ENCODE results near the gene TMEM132E. TPM values are rescaled to one million over a fixed set of nuclear protein-coding genes. Genes with fewer than 3 reads are reported as not detected.

Gene TMEM132E
- total RNA-seq, 1 donor, result not detected

DNA sequence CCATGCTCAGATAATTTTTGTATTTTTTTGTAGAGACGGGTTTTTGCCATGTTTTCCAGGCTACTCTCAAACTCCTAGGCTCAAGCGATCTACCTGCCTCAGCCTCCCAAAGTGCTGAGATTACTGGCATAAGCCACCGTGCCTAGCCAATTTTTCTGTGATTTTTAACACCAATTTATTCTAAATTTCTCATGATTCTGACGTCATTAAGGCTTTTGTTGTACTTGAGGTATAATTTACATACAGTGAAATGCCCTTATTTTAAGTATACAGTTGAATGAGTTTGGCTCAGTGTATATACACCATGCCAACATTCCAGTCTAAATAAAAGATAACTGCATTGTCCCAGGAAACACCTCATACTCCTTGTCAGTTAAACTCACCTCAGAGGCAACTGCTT, 77.4 kb downstream of the TMEM132E start:
- no peaks in the 10 kb centered on the region for H3K36me3 ChIP-seq (ENCODE audit: insufficient read depth, low read length)
- TF ChIP-seq, protein P1, sequence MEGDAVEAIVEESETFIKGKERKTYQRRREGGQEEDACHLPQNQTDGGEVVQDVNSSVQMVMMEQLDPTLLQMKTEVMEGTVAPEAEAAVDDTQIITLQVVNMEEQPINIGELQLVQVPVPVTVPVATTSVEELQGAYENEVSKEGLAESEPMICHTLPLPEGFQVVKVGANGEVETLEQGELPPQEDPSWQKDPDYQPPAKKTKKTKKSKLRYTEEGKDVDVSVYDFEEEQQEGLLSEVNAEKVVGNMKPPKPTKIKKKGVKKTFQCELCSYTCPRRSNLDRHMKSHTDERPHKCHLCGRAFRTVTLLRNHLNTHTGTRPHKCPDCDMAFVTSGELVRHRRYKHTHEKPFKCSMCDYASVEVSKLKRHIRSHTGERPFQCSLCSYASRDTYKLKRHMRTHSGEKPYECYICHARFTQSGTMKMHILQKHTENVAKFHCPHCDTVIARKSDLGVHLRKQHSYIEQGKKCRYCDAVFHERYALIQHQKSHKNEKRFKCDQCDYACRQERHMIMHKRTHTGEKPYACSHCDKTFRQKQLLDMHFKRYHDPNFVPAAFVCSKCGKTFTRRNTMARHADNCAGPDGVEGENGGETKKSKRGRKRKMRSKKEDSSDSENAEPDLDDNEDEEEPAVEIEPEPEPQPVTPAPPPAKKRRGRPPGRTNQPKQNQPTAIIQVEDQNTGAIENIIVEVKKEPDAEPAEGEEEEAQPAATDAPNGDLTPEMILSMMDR (IDR thresholded peaks at IDR 0.05; ENCODE audit: extremely low read depth, low read depth, low read length), result no peak
- no peak overlapping the region for H3K4me3 ChIP-seq (ENCODE audit: insufficient read depth, low read length)
- no peaks in the 10 kb centered on the region for H3K79me2 ChIP-seq (ENCODE audit: insufficient read depth, low read length)
- no peak for DNase-seq (ENCODE audit: insufficient read length, low spot score, missing footprints)
- no peaks in the 10 kb centered on the region for H4K20me1 ChIP-seq (ENCODE audit: insufficient read depth, low read length)
- H2AFZ ChIP-seq (ENCODE audit: low read length), result no peak overlapping the region
- no peak overlapping the region for H3K27ac ChIP-seq (ENCODE audit: low read depth, low read length)
- no peaks in the 10 kb centered on the region for H3K9me3 ChIP-seq (ENCODE audit: low read depth, low read length)
- H3K27me3 ChIP-seq (ENCODE audit: insufficient read depth, low read length), result no peaks in the 10 kb centered on the region
- no peaks in the 10 kb centered on the region for H3K4me1 ChIP-seq (ENCODE audit: insufficient read depth, low read length)
- H3K4me2 ChIP-seq (ENCODE audit: insufficient read depth, low read length), result no peak overlapping the region

DNA sequence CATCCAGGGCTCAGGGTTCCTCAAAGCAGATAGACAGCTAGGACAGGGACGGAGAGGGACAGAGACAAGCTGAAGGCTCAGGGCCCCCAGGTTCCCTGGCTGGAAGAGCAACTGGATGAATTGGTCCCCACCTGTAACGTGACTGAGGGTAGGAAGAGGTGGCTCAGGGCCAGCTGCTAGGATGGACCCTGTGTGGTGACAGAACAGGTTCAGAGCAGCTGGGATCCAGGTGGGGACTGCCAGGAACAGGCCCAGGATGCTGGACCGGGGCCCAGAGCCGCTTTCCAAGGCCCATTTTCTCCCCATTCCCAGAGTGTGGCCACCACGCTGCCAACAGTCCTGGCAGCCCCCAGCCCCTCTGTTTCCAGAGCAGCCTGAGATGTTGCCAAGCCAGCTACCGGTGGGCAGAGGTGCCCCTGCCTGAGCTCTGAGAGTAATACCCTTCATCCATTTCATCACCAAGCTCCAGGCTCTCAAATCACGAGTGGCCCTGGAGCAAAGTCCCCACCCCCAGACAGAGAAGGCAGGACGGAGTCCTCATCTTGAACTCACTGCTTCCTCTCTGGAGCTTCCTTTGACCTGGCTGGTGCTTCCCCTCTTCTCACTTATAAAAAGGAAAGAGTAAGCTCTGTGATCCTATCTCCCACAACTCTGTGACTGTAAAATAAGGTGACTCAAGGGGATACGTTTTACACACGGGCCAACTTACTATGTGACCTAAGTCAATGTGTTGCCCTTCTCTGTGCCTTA, 79.6 kb downstream of the TMEM132E start:
- DNase-seq (ENCODE audit: insufficient read length, low spot score, missing footprints), result no peak
- H3K4me3 ChIP-seq (ENCODE audit: insufficient read depth, low read length), result no peak overlapping the region
- no peaks in the 10 kb centered on the region for H3K79me2 ChIP-seq (ENCODE audit: insufficient read depth, low read length)
- no peaks in the 10 kb centered on the region for H3K9me3 ChIP-seq (ENCODE audit: low read depth, low read length)
- no peaks in the 10 kb centered on the region for H4K20me1 ChIP-seq (ENCODE audit: insufficient read depth, low read length)
- H3K27ac ChIP-seq (ENCODE audit: low read depth, low read length), result no peak overlapping the region
- no peaks in the 10 kb centered on the region for H3K4me1 ChIP-seq (ENCODE audit: insufficient read depth, low read length)
- H2AFZ ChIP-seq (ENCODE audit: low read length), result no peak overlapping the region
- no peaks in the 10 kb centered on the region for H3K27me3 ChIP-seq (ENCODE audit: insufficient read depth, low read length)
- H3K4me2 ChIP-seq (ENCODE audit: insufficient read depth, low read length), result no peak overlapping the region
- no peaks in the 10 kb centered on the region for H3K36me3 ChIP-seq (ENCODE audit: insufficient read depth, low read length)
- TF ChIP-seq, protein P1 (IDR thresholded peaks at IDR 0.05; ENCODE audit: extremely low read depth, low read depth, low read length), result no peak

DNA sequence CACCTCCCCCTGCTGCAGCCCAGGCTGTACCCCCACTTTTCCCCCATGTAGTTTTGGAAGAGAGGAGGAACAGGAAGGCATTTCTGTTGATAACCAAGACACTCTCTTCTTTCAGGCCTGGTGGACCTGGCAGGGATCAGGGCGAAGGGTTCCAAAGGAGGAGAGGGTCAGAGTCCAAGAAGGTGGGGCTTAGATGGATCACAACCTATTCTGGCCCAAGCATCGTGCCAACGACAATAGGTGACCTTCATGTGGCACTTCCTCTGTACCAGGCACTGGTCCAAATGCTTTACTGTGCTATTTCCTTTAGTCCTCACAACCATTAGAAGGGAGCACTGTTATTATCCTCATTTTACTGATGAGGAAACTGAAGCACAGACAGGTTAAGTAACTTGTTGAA, 84.3 kb downstream of the TMEM132E start:
- no peaks in the 10 kb centered on the region for H3K79me2 ChIP-seq (ENCODE audit: insufficient read depth, low read length)
- no peak overlapping the region for H3K4me3 ChIP-seq (ENCODE audit: insufficient read depth, low read length)
- H3K4me1 ChIP-seq (ENCODE audit: insufficient read depth, low read length), result no peaks in the 10 kb centered on the region
- H3K9me3 ChIP-seq (ENCODE audit: low read depth, low read length), result no peaks in the 10 kb centered on the region
- TF ChIP-seq, protein P1 (IDR thresholded peaks at IDR 0.05; ENCODE audit: extremely low read depth, low read depth, low read length), result no peak
- H3K27ac ChIP-seq (ENCODE audit: low read depth, low read length), result no peak overlapping the region
- no peak overlapping the region for H2AFZ ChIP-seq (ENCODE audit: low read length)
- DNase-seq (ENCODE audit: insufficient read length, low spot score, missing footprints), result no peak
- H3K4me2 ChIP-seq (ENCODE audit: insufficient read depth, low read length), result no peak overlapping the region
- peaks cover 4% of the 10 kb centered on the region for H3K27me3 ChIP-seq (ENCODE audit: insufficient read depth, low read length)
- H3K36me3 ChIP-seq (ENCODE audit: insufficient read depth, low read length), result no peaks in the 10 kb centered on the region
- no peaks in the 10 kb centered on the region for H4K20me1 ChIP-seq (ENCODE audit: insufficient read depth, low read length)

DNA sequence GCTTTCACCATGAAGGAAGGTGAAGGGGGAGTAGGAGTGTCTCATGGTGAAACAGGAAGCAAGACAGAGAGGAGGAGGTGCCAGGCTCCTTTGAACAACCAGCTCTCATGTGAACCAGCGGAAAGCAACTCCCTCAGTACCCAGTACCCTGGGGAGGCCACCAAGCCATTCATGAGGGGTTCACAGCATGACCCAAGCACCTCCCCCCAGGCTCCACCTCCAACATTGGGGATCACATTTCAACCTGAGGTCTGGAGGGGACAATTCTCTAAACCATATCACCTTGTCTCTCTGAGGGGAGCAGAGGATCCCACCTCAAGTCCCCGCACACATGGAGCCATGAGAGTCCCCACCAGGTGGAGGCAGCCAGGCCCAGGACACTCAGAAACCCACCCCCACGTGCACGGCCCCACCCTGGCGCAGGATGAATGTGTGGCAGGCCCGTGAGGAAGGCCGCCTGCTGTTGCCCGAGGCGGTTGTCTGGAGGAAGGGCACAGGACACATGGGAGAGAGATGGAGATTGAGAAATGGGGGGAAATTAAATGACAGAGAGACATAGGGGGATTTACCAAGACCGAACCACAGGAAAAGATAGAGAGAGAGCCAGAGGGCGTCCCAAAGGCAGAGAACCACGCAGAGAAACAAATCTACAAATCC, 85.9 kb downstream of the TMEM132E start:
- Histone ChIP-seq H3K27ac (ENCODE audit: low read depth, low read length) (no peak overlapping the region), H4K20me1 (ENCODE audit: insufficient read depth, low read length) (no peaks in the 10 kb centered on the region), H3K4me2 (ENCODE audit: insufficient read depth, low read length) (no peak overlapping the region), H2AFZ (ENCODE audit: low read length) (no peak overlapping the region), H3K27me3 (ENCODE audit: insufficient read depth, low read length) (peaks cover 4% of the 10 kb centered on the region), H3K4me3 (ENCODE audit: insufficient read depth, low read length) (no peak overlapping the region), H3K9me3 (ENCODE audit: low read depth, low read length) (no peaks in the 10 kb centered on the region), H3K4me1 (ENCODE audit: insufficient read depth, low read length) (no peaks in the 10 kb centered on the region), H3K79me2 (ENCODE audit: insufficient read depth, low read length) (no peaks in the 10 kb centered on the region), H3K36me3 (ENCODE audit: insufficient read depth, low read length) (no peaks in the 10 kb centered on the region)
- TF ChIP-seq, protein P1 (IDR thresholded peaks at IDR 0.05; ENCODE audit: extremely low read depth, low read depth, low read length), result no peak
- no peak for DNase-seq (ENCODE audit: insufficient read length, low spot score, missing footprints)
